HG03159 (cell line): ENCODE data around the gene GALNS.
"Not testable (repeated sequence)": the region's sequence is repeated elsewhere in the genome, so short reads cannot be mapped to it uniquely, and the experiment has no call there.

Experiments used
- ATAC-seq: cut with Tn5 transposase; IDR thresholded peaks from one replicate; pipeline ENCODE4 v1.9.1; 2021; ENCODE audit warnings: mild to moderate bottlenecking, moderate library complexity; ENCODE audit not compliant: unreplicated experiment

GALNS gene

GRCh38 chr16:88856828-88857727 is at the start of gene GALNS, which contains the start of gene TRAPPC2L:
Gene GALNS (minus strand): TSS chr16:88856947. CDS start chr16:88856877, 70 bp downstream.
Gene TRAPPC2L (plus strand): TSS chr16:88857127. CDS start chr16:88857151, 24 bp downstream.
- peak; percentile 79 for ATAC-seq

GRCh38 chr16:88906020-88906419 is 49.3 kb upstream of the GALNS start:
- no peak for ATAC-seq

DNA sequence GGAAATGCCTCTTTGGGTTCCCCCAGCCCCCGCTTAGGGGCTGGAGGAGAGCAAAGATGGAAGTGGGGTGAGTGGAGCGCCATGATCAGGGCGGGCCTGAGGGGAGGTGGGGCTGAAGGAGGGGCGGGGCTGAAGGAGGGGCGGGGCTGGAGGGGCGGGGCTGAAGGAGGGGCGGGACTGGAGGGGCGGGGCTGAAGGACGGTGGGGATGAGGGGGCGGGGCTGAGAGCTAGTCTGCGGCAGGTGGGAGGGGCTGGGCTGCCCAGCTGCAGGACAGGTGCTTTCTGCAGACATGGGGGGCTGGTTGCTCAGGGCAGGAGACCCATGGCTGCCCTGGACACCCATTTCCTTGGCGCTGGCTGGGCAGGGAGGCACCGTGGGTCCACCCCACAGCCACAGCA is 48.8 kb upstream of the GALNS start:
- ATAC-seq = no peak

DNA sequence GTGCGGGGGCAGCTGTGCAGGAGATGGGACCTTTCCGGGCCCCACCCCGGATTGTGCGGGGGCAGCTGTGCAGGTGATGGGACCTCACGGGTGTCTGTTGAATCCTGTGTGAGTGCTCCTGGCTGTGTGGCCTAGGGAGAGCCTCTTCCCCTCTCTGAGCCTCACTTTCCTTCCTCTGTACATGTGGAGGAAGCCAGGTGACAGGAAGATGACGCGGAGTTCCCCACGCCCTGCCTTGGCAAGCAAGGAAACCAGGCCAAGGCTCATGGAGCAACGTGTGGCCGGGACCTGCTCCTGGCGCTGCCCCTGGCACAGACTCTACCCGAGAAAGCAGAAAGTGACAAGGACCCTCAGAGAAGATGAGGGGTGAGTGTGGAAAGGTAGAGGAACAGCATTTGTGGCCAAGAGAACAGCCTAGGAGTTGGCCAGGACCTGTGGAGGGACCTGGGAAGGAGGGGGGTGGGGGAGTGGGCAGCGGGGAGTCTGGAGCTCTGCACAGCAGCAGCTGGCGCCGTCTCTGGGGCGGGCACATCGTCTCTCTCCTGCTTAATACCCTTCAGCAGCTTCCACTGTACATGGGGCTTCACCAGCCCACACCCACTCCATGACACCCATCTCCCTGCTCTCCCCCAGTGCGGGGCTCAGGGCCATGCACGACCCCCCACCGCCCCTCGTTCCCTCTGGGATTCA is 48.1 kb upstream of the GALNS start:
- ATAC-seq = no peak

- ATAC-seq = no peak
Observed at GRCh38 chr16:88903267-88903666, 46.5 kb upstream of the GALNS start.

- no peak for ATAC-seq
Observed at GRCh38 chr16:88902744-88903143, 46.0 kb upstream of the GALNS start.

GRCh38 chr16:88901718-88902337 is 45.1 kb upstream of the GALNS start:
- ATAC-seq = no peak

GRCh38 chr16:88900662-88901052 is 43.9 kb upstream of the GALNS start:
- ATAC-seq = no peak

- no peak for ATAC-seq
Observed at GRCh38 chr16:88899901-88900661, 43.3 kb upstream of the GALNS start.

DNA sequence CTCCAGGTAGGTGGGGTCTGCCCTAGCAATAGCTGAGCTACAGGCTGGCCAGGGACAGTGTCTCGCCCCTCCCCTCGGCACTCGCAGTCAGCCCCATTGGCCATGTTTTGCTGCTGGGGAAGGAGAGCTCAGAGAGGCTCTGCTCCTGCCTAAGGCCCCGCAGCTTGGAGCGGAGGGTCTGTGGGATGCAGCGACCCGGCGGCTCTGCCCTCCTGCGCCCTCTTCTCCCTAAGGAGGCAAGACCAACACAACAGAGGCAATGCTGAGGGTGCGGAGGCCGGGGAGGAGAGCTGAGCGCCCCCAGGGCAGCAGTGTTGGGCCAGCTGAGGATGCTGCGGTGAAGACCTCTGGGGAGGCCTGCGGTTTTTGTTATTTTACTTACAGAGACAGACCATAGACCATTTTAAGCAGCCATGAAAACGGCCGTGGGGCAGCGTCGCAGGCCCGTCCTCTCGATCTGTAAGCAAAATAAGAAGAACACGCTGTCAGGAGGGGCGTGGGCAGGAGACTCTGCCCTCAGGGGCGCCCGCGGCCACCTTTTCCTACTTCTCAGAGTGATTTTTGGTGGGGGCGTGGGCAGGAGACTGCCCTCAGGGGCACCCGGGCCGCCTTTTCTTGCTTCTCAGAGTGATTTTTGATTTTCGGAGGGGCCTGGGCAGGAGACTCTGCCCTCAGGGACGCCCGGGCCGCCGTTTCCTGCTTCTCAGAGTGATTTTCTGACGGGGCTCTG is 41.1 kb upstream of the GALNS start:
- ATAC-seq = no peak

DNA sequence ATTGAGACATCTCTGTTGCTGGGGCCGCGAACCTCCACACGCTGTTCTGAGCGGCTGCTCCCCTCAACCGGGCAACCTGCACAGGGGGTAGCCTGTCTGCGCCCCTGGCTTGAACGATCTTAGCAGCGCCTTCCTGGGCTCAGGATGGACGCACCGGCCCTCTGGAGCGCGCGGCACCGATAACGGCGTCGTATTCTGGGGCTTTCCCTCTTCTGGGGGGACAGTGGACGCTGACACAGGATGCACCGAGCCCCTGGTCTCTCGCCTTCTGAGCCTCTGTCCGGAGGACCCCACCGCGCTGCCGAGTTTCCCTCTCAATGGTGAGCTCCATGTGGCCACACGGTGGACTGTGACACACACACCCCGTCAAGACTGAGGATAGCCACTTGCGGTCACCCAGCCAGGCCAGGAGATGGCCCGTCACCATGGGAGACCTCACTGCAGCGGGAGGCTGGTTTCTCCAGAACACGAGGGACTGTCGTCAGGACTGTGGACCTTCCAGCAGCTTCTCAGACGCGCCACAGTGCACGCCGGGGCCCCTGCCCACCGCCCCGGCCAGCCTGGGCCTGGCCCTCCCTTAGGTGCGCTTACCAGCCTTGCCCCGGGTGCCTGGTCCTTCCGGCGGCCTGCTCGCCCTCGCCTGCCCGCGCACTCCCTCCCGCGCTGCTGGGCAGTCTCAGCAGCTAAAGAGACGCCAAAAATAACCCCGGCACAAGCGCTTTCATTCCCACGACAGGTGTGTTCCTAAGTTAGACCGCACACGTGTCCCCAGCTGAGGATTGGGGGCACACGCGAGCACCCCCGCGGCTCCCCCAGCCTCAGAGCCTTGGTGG is 39.7 kb upstream of the GALNS start:
- no peak for ATAC-seq

DNA sequence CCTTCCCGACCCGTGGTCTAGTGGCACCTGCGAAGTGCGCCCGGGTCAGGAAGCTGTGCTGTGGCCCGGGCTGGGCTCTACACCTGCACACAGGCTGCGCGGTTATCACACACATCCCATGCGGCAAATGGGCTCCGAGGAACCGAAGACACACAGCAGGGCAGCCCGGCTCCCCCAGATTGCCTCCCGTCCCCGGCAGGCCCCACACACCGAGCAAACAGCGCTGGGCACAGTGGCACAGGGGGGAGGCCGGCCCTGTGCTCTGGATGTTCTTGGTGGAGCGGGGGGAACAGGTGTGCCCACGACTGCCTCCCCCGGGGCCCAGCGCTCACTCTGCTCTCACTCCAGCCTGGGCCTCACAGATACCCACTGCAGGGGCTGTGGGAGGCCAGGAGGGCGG is 38.6 kb upstream of the GALNS start:
- ATAC-seq = no peak

GRCh38 chr16:88894681-88895300 is 38.0 kb upstream of the GALNS start:
- no peak for ATAC-seq

DNA sequence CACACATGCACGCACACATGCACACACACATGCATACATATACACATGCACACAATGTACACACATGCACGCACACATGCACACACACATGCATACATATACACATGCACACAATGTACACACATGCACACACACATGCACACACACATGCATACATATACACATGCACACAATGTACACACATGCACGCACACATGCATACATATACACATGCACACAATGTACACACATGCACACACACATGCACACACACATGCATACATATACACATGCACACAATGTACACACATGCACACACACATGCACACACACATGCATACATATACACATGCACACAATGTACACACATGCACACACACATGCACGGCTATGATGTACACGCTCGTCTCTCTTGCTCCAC is 37.5 kb upstream of the GALNS start:
- ATAC-seq = not testable (repeated sequence)

DNA sequence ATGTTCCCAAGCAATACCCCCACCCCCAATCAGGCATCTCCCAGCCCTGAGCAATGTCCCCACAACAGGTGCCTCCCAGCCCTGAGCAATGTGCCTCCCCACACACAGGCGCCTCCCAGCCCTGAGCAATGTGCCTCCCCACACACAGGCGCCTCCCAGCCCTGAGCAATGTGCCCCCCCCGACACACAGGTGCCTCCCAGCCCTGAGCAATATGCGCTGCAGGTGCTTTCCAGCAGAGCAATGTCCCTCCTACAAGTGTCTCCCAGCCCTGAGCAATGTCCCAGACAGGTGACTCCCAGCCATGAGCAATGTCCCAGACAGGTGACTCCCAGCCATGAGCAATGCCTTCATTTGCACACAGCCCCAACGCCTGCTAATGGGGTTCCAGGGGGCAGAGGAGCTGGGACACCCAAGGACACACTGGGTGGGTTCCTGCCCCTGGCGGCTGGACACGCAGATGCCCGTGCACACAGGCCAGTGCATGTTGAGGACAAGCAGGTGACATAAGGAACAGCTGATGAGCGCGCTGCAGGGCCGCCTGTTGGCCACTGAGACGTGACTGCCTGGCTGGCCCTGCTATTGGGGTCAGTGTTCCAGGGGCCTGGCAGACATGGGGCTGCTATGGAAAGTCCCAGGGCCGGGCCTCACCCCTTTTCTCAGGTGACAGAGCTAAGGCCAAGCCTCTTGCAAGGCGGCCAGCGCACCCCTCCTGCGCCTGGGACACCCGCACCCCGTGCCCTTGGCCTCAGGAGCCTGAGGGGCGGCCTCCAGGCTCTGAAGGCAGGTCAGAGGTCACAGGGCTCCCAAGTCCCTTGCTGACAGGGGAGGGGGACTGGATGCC is 36.6 kb upstream of the GALNS start:
- ATAC-seq = no peak

- no peak for ATAC-seq
Observed at GRCh38 chr16:88892065-88892464, 35.3 kb upstream of the GALNS start.

DNA sequence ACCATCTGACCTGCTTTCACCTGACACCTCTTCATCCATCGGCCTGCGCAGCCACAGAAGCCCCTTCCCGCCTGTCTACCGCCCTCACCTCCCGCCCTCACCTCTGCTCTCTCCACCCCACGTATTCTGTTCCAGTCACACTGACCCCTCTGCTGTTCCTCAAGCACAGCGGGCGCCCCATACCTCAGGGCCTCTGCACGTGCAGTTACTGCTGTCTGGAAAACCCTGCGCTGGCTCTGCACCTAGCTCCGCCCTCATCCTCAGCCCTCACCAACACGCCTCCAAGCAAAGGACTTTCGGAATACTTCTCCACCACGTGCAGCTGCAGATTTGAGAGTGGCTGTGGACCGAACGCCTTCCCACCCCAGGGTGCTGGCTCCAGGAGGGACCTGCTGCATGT is 34.3 kb upstream of the GALNS start:
- no peak for ATAC-seq
